Upper lobe of left lung (tissue), 4 donors: Measurements from ENCODE around the gene MAN1A2.

ENCODE experiments used
- CTCF ChIP-seq, 6 experiments: fragments of 450-650 bp in 4 of 6; fragments of 200-600 bp in 2 of 6; sonication (generic) in 2 of 6; IDR thresholded peaks; one replicate each; pipeline ENCODE4 v1.5.1; 2016 to 2019; ENCODE audit warnings: antibody characterized with exemption in 6 of 6
- POLR2A ChIP-seq, 4 donors: fragments of 450-650 bp; IDR thresholded peaks; one replicate each; pipeline ENCODE4 v1.5.1; 2016 to 2017; ENCODE audit warnings: antibody characterized with exemption in 4 of 4, mild to moderate bottlenecking in 2 of 4
- POLR2AphosphoS5 ChIP-seq, 2 donors: sonication (generic); formaldehyde crosslinking; IDR thresholded peaks; one replicate each; pipeline ENCODE4 v1.5.1; 2017; ENCODE audit warnings: antibody characterized with exemption in 2 of 2

- TF ChIP-seq CTCF (IDR thresholded peaks at IDR 0.05) (no peak), POLR2AphosphoS5 (IDR thresholded peaks at IDR 0.05) (no peak), POLR2A (IDR thresholded peaks at IDR 0.05) (no peak)
Measured at GRCh38 chr1:117527566-117528102, 160.4 kb downstream of the MAN1A2 start.
